HepG2 (cell line): ENCODE measurements around the gene ADCY10. TPM values are rescaled to one million over a fixed set of nuclear protein-coding genes. Genes with fewer than 3 reads are reported as not detected.
A peak's percentile ranks its signal among the peaks of the same experiment; 100 is the strongest.

ENCODE experiments used
- CCDC6 ChIP-seq: sonication (generic); formaldehyde crosslinking; IDR thresholded peaks from 2 replicates; pipeline ENCODE4 v1.8.1; 2022; ENCODE audit warnings: mild to moderate bottlenecking, missing genetic modification reagents, moderate library complexity
- DMAP1 ChIP-seq: IDR thresholded peaks from 2 replicates; pipeline ENCODE4 v1.6.1; 2016
- MEIS2 ChIP-seq: sonication (generic); formaldehyde crosslinking; IDR thresholded peaks from 2 replicates; pipeline ENCODE4 v1.9.0; 2021; ENCODE audit warnings: mild to moderate bottlenecking, missing genetic modification reagents
- PAX8 ChIP-seq: sonication (generic); formaldehyde crosslinking; IDR thresholded peaks from 2 replicates; pipeline ENCODE4 v1.8.0; 2022; ENCODE audit warnings: mild to moderate bottlenecking, missing genetic modification reagents, borderline replicate concordance
- PITX1 ChIP-seq: sonication (generic); formaldehyde crosslinking; IDR thresholded peaks from 2 replicates; pipeline ENCODE4 v1.5.1; 2020; ENCODE audit warnings: mild to moderate bottlenecking, missing genetic modification reagents
- RCOR2 ChIP-seq: IDR thresholded peaks from 2 replicates; pipeline ENCODE4 v1.6.1; 2016; ENCODE audit warnings: missing biosample characterization, missing genetic modification reagents
- SP2 ChIP-seq: sonication (generic); formaldehyde crosslinking; IDR thresholded peaks from 2 replicates; pipeline ENCODE4 v1.5.1; 2020; ENCODE audit warnings: mild to moderate bottlenecking, missing genetic modification reagents
- TCF7L2 ChIP-seq: IDR thresholded peaks from 2 replicates; pipeline ENCODE4 v1.6.1; 2011; ENCODE audit warnings: mild to moderate bottlenecking, low read depth, low read length, moderate library complexity
- ZNF792 ChIP-seq: IDR thresholded peaks from 2 replicates; pipeline ENCODE4 v1.6.1; 2016
- polyA plus RNA-seq, 8 experiments: library from polyadenylated mRNA; depleted of rRNA in 3 of 8; stranded (reverse) in 7 of 8; unstranded in 1 of 8; fragments of >200 nt; fragmentation: Illumina TruSeq in 4 of 8; extraction: Trizol in 4 of 8; gene quantifications; 2 replicates each; pipeline versions ENCODE4 v1.2.1 to v1.2.3, GENCODE V29; 2011 to 2016; ENCODE audit warnings: low read depth in 4 of 8, missing spikeins in 1 of 8, mixed read lengths in 1 of 8; ENCODE audit not compliant: insufficient read depth in 1 of 8
- total RNA-seq, 5 experiments: library from RNA; depleted of rRNA; stranded (reverse); fragments of >200 nt; fragmentation: Illumina TruSeq; extraction: Trizol; gene quantifications; 2 replicates each; pipeline ENCODE4 v1.2.3, GENCODE V29; 2016; ENCODE audit warnings: low read depth in 1 of 5
- TF ChIP-seq, protein P1 (sequence below): sonication (generic); formaldehyde crosslinking; IDR thresholded peaks from 2 replicates; pipeline ENCODE4 v1.4.0; 2020; ENCODE audit warnings: missing genetic modification reagents, borderline replicate concordance
- TF ChIP-seq, protein P2 (sequence below): sonication (generic); formaldehyde crosslinking; IDR thresholded peaks from 2 replicates; pipeline ENCODE4 v1.8.1; 2023; ENCODE audit warnings: mild to moderate bottlenecking, missing genetic modification reagents
- TF ChIP-seq, protein P3 (sequence below): sonication (generic); formaldehyde crosslinking; IDR thresholded peaks from 2 replicates; pipeline ENCODE4 v1.5.0; 2020; ENCODE audit warnings: missing genetic modification reagents
- TF ChIP-seq, protein P4 (sequence below): sonication (generic); formaldehyde crosslinking; IDR thresholded peaks from 2 replicates; pipeline ENCODE4 v1.4.0; 2020; ENCODE audit warnings: missing genetic modification reagents
- TF ChIP-seq, protein P5 (sequence below): sonication (generic); formaldehyde crosslinking; IDR thresholded peaks from 2 replicates; pipeline ENCODE4 v1.4.0; 2020; ENCODE audit warnings: mild to moderate bottlenecking, missing genetic modification reagents
- TF ChIP-seq, protein P6 (sequence below): sonication (generic); formaldehyde crosslinking; IDR thresholded peaks from 2 replicates; pipeline ENCODE4 v1.8.0; 2023; ENCODE audit warnings: mild to moderate bottlenecking, missing genetic modification reagents
- TF ChIP-seq, protein P7 (sequence below): sonication (generic); formaldehyde crosslinking; IDR thresholded peaks from 2 replicates; pipeline ENCODE4 v1.4.0; 2020; ENCODE audit warnings: mild to moderate bottlenecking, missing genetic modification reagents, borderline replicate concordance

Gene ADCY10
- total and polyA plus RNA-seq, 2 of the 13 experiments (the other 11 are each of a cell fraction or from before 2014, with no cell fraction given), result 0.02 to 0.03 TPM

DNA sequence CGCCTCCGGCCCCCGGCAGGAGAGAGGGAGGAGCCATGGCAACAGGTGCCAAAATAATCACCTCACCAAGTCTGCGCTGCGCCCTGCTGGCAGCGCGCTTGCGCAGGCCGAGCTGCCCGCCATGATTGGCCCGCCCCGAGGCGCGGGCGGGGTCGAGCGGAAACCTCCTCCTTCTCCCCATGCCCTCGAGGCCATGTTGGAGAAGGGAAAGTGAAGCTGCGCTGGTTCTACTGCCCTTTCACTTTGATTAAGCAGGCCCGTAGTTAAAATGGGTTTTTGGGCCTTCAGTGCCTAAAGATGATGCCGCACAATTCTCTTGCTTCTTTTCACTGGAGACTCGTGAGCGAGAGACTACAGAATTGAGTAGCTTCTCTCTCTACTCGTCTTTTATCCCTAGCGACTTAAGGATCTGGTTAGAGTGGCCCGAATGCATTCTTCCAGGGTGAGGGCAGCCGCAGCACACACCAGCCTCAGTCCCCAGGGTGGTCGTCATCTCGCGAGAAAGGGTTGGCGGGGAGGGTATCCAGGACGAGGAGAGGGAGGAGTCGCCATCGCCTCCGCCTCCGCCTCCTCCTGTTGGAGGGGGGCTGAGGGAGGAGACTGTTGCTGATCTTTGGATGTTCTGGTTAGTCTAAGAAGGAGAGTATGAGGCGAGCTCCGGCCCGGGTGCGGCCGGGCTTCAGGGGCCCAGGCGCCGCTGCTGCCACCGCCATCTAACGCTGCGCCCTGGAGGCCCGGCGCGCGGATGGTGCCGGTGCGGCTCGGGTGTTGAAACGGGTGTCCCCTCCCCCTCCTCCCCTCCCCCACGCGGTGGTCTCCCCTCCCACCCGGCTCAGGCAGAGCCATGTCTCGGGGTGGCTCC, 22.4 kb upstream of the ADCY10 start, which contains the start of gene DCAF6 (continued):
- TF ChIP-seq, protein P1, sequence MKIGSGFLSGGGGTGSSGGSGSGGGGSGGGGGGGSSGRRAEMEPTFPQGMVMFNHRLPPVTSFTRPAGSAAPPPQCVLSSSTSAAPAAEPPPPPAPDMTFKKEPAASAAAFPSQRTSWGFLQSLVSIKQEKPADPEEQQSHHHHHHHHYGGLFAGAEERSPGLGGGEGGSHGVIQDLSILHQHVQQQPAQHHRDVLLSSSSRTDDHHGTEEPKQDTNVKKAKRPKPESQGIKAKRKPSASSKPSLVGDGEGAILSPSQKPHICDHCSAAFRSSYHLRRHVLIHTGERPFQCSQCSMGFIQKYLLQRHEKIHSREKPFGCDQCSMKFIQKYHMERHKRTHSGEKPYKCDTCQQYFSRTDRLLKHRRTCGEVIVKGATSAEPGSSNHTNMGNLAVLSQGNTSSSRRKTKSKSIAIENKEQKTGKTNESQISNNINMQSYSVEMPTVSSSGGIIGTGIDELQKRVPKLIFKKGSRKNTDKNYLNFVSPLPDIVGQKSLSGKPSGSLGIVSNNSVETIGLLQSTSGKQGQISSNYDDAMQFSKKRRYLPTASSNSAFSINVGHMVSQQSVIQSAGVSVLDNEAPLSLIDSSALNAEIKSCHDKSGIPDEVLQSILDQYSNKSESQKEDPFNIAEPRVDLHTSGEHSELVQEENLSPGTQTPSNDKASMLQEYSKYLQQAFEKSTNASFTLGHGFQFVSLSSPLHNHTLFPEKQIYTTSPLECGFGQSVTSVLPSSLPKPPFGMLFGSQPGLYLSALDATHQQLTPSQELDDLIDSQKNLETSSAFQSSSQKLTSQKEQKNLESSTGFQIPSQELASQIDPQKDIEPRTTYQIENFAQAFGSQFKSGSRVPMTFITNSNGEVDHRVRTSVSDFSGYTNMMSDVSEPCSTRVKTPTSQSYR, result no peak
- TF ChIP-seq SP2, result peak; percentile 64
- TF ChIP-seq DMAP1 (CRISPR knock-in tag), result peak; percentile 88
- TF ChIP-seq PITX1 (CRISPR knock-in tag), result 0 out of 2 replicates have a peak, but pooled peaks have one; percentile 11
- TF ChIP-seq MEIS2 (CRISPR knock-in tag), result no peak
- no peak for TF ChIP-seq PAX8 (CRISPR knock-in tag)
- TF ChIP-seq CCDC6 (CRISPR knock-in tag), result 0 out of 2 replicates have a peak, but pooled peaks have one; percentile 14
- TF ChIP-seq, protein P2, sequence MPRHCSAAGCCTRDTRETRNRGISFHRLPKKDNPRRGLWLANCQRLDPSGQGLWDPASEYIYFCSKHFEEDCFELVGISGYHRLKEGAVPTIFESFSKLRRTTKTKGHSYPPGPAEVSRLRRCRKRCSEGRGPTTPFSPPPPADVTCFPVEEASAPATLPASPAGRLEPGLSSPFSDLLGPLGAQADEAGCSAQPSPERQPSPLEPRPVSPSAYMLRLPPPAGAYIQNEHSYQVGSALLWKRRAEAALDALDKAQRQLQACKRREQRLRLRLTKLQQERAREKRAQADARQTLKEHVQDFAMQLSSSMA (CRISPR knock-in tag), result 0 out of 2 replicates have a peak, but pooled peaks have one; percentile 3
- TF ChIP-seq, protein P3, sequence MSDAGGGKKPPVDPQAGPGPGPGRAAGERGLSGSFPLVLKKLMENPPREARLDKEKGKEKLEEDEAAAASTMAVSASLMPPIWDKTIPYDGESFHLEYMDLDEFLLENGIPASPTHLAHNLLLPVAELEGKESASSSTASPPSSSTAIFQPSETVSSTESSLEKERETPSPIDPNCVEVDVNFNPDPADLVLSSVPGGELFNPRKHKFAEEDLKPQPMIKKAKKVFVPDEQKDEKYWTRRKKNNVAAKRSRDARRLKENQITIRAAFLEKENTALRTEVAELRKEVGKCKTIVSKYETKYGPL, result no peak
- no peak for TF ChIP-seq TCF7L2
- TF ChIP-seq, protein P4, sequence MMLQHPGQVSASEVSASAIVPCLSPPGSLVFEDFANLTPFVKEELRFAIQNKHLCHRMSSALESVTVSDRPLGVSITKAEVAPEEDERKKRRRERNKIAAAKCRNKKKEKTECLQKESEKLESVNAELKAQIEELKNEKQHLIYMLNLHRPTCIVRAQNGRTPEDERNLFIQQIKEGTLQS (CRISPR knock-in tag), result no peak; the same call in 1 of the 2 replicates
- TF ChIP-seq, protein P5, sequence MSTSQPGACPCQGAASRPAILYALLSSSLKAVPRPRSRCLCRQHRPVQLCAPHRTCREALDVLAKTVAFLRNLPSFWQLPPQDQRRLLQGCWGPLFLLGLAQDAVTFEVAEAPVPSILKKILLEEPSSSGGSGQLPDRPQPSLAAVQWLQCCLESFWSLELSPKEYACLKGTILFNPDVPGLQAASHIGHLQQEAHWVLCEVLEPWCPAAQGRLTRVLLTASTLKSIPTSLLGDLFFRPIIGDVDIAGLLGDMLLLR (CRISPR knock-in tag), result no peak
- TF ChIP-seq, protein P6, sequence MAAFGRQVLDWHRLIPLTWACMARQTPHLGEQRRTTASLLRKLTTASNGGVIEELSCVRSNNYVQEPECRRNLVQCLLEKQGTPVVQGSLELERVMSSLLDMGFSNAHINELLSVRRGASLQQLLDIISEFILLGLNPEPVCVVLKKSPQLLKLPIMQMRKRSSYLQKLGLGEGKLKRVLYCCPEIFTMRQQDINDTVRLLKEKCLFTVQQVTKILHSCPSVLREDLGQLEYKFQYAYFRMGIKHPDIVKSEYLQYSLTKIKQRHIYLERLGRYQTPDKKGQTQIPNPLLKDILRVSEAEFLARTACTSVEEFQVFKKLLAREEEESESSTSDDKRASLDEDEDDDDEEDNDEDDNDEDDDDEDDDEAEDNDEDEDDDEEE, result peak; percentile 71
- no peak for TF ChIP-seq RCOR2 (CRISPR knock-in tag)
- TF ChIP-seq ZNF792 (CRISPR knock-in tag), result peak; percentile 51; the same call in 1 of the 2 replicates
- TF ChIP-seq, protein P7, sequence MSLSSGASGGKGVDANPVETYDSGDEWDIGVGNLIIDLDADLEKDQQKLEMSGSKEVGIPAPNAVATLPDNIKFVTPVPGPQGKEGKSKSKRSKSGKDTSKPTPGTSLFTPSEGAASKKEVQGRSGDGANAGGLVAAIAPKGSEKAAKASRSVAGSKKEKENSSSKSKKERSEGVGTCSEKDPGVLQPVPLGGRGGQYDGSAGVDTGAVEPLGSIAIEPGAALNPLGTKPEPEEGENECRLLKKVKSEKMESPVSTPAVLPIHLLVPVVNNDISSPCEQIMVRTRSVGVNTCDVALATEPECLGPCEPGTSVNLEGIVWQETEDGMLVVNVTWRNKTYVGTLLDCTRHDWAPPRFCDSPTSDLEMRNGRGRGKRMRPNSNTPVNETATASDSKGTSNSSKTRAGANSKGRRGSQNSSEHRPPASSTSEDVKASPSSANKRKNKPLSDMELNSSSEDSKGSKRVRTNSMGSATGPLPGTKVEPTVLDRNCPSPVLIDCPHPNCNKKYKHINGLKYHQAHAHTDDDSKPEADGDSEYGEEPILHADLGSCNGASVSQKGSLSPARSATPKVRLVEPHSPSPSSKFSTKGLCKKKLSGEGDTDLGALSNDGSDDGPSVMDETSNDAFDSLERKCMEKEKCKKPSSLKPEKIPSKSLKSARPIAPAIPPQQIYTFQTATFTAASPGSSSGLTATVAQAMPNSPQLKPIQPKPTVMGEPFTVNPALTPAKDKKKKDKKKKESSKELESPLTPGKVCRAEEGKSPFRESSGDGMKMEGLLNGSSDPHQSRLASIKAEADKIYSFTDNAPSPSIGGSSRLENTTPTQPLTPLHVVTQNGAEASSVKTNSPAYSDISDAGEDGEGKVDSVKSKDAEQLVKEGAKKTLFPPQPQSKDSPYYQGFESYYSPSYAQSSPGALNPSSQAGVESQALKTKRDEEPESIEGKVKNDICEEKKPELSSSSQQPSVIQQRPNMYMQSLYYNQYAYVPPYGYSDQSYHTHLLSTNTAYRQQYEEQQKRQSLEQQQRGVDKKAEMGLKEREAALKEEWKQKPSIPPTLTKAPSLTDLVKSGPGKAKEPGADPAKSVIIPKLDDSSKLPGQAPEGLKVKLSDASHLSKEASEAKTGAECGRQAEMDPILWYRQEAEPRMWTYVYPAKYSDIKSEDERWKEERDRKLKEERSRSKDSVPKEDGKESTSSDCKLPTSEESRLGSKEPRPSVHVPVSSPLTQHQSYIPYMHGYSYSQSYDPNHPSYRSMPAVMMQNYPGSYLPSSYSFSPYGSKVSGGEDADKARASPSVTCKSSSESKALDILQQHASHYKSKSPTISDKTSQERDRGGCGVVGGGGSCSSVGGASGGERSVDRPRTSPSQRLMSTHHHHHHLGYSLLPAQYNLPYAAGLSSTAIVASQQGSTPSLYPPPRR (CRISPR knock-in tag), result 0 out of 2 replicates have a peak, but pooled peaks have one; percentile 39
